Panc1 (cell line): Measurements from ENCODE around the gene MUC2.

Experiments
- CTCF ChIP-seq: fragments of 450-650 bp; IDR thresholded peaks from 2 replicates; pipeline ENCODE4 v1.5.1; 2017; ENCODE audit warnings: mild to moderate bottlenecking
- POLR2AphosphoS5 ChIP-seq: IDR thresholded peaks from 2 replicates; pipeline ENCODE4 v1.6.1; 2012; ENCODE audit warnings: mild to moderate bottlenecking, low read depth, low read length, moderate library complexity
- REST ChIP-seq, 2 experiments: IDR thresholded peaks; 2 replicates each; pipeline ENCODE4 v1.6.1; 2011 to 2012; ENCODE audit warnings: low read depth in 2 of 2, control low read depth in 1 of 2, low read length in 1 of 2, mild to moderate bottlenecking in 1 of 2, moderate library complexity in 1 of 2; ENCODE audit not compliant: insufficient read depth in 1 of 2

- no peak for TF ChIP-seq CTCF
- no peak for TF ChIP-seq POLR2AphosphoS5
- no peak for TF ChIP-seq REST (IDR thresholded peaks at IDR 0.05; ENCODE audit: insufficient read depth in 1 of 2, low read depth in 2 of 2, low read length in 1 of 2)
Measured at GRCh38 chr11:1042626-1043562, 31.8 kb upstream of the MUC2 start.
